A673 (cell line): Measurements from ENCODE around the gene CYBA. TPM values are rescaled to one million over a fixed set of nuclear protein-coding genes. Genes with fewer than 3 reads are reported as not detected.

Source experiments
- BruUV-seq: library from RNA; stranded (reverse); fragments of 400-500 nt; replicated peaks from 2 replicates; lab custom pipeline; 2021; lab: Mats Ljungman, UMichigan
- CTCF ChIA-PET: fragments of 300-600 bp; sonication (Branson Sonifier 250); formaldehyde crosslinking; loops from one replicate; lab custom pipeline; 2022; ENCODE audit warnings: antibody characterized with exemption; lab: Charles Lee
- POLR2A ChIA-PET: fragments of 300-600 bp; sonication (Branson Sonifier 250); formaldehyde crosslinking; loops from one replicate; lab custom pipeline; 2022; ENCODE audit warnings: antibody characterized with exemption; ENCODE audit not compliant: low non-redundant PET; lab: Charles Lee
- DNase-seq: peaks from one replicate; pipeline ENCODE4 v3.0.0-alpha.2; 2015; ENCODE audit warnings: low spot score
- H3K27ac ChIP-seq: fragments of 200-600 bp; sonication (generic); 2 replicates; pipeline ENCODE4 v1.5.1; 2016; ENCODE audit warnings: mixed run types, low read depth, mild to moderate bottlenecking, mixed read lengths, antibody characterized with exemption, low read length; ENCODE audit not compliant: poor library complexity, severe bottlenecking
- H3K27me3 ChIP-seq: fragments of 200-600 bp; sonication (generic); replicated peaks from 2 replicates; pipeline ENCODE4 v1.6.1; 2017; ENCODE audit warnings: mixed run types, low read depth, mild to moderate bottlenecking, mixed read lengths, antibody characterized with exemption, low read length; ENCODE audit not compliant: insufficient read depth, poor library complexity
- H3K36me3 ChIP-seq: fragments of 200-600 bp; sonication (generic); 2 replicates; pipeline ENCODE4 v1.6.1; 2016; ENCODE audit warnings: mixed run types, mild to moderate bottlenecking, mixed read lengths, antibody characterized with exemption, low read length; ENCODE audit not compliant: insufficient read depth, poor library complexity, severe bottlenecking
- H3K4me1 ChIP-seq: fragments of 200-600 bp; sonication (generic); 2 replicates; pipeline ENCODE4 v1.6.1; 2017; ENCODE audit warnings: mixed run types, mild to moderate bottlenecking, mixed read lengths, antibody characterized with exemption, low read length; ENCODE audit not compliant: insufficient read depth, poor library complexity, severe bottlenecking
- H3K4me3 ChIP-seq: fragments of 200-600 bp; sonication (generic); 2 replicates; pipeline ENCODE4 v1.5.1; 2016; ENCODE audit warnings: low read depth, mixed run types, mild to moderate bottlenecking, mixed read lengths, low read length; ENCODE audit not compliant: poor library complexity, severe bottlenecking
- H3K9me3 ChIP-seq: fragments of 200-600 bp; sonication (generic); 2 replicates; pipeline ENCODE4 v1.6.1; 2016; ENCODE audit warnings: mixed run types, low read depth, mild to moderate bottlenecking, mixed read lengths, antibody characterized with exemption, low read length; ENCODE audit not compliant: poor library complexity, severe bottlenecking
- EZH2 ChIP-seq: fragments of 200-600 bp; sonication (generic); IDR thresholded peaks from 2 replicates; pipeline ENCODE4 v1.6.1; 2017; ENCODE audit warnings: borderline replicate concordance, low read depth, mild to moderate bottlenecking, mixed read lengths, antibody characterized with exemption, low read length; ENCODE audit not compliant: poor library complexity, severe bottlenecking
- intact Hi-C: fragments of 100-400 bp; cut with micrococcal nuclease; formaldehyde crosslinking; loops from one replicate; pipeline ENCODE4 v1.10.0; 2022; ENCODE audit not compliant: unreplicated experiment
- total RNA-seq: library from RNA; stranded (reverse); gene quantifications from 2 replicates; pipeline ENCODE4 v1.2.3, GENCODE V29; 2021
- TF ChIP-seq, protein P1 (sequence below): fragments of 300-800, 200-600 bp; sonication (generic); conservative IDR thresholded peaks from 2 replicates; pipeline ENCODE4 v1.5.1; 2017; ENCODE audit warnings: low read depth, mild to moderate bottlenecking, antibody characterized with exemption, low read length, moderate library complexity, mixed read lengths

CYBA gene
- total RNA-seq, 1 experiment from 2014 or later: 44.7 TPM

GRCh38 chr16:88600539-88600896 lies 50.3 kb downstream of the CYBA start:
- Histone ChIP-seq H3K27me3 (no peaks in the 10 kb centered on the region), H3K4me1 (no peaks in the 10 kb centered on the region), H3K36me3 (peaks cover 48% of the 10 kb centered on the region), H3K9me3 (no peaks in the 10 kb centered on the region), H3K27ac (no peak overlapping the region), H3K4me3 (no peak overlapping the region)
- TF ChIP-seq, protein P1, sequence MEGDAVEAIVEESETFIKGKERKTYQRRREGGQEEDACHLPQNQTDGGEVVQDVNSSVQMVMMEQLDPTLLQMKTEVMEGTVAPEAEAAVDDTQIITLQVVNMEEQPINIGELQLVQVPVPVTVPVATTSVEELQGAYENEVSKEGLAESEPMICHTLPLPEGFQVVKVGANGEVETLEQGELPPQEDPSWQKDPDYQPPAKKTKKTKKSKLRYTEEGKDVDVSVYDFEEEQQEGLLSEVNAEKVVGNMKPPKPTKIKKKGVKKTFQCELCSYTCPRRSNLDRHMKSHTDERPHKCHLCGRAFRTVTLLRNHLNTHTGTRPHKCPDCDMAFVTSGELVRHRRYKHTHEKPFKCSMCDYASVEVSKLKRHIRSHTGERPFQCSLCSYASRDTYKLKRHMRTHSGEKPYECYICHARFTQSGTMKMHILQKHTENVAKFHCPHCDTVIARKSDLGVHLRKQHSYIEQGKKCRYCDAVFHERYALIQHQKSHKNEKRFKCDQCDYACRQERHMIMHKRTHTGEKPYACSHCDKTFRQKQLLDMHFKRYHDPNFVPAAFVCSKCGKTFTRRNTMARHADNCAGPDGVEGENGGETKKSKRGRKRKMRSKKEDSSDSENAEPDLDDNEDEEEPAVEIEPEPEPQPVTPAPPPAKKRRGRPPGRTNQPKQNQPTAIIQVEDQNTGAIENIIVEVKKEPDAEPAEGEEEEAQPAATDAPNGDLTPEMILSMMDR: no peak
- no peak for TF ChIP-seq EZH2
- BruUV-seq: no TSS peak
- CTCF ChIA-PET: no interaction called here
- POLR2A ChIA-PET: no interaction called here
- no peak for DNase-seq
- intact Hi-C loops: no loop called here

DNA sequence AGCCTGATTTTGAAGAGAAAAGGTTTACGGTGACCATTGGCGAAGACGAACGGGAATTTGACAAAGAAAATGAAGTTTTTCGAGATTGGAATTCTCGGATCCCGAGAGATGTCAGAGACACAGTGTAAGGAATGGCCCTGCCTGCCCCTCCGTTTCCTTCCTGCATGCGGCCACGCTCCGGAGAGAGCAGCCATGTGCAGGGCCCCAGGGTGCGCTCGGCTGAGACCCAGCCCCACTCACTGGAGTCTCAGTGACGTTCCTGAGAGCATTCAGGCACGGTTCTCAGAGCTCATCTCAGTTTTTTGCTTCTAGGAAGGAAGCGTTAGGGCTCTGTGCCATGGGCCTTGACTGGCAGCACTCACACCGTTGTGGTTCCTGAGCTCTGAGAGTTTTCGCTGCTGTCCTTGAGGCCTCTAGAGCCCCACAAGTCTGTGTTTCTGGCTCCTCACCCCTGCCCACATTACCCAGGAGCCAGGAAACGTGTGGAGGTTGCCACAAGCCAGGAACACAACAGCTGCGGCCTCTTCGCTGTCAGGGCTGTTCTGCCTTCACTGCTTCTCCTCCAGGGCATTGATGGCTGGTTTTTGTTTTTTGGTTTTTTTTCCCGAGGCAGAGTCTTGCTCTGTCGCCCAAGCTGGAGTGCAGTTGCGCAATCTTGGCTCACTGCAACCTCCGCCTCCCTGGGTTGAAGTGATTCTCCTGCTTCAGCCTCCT lies 50.9 kb downstream of the CYBA start:
- intact Hi-C loops: no loop called here
- ChIA-PET CTCF (no interaction called here), POLR2A (no interaction called here)

DNA sequence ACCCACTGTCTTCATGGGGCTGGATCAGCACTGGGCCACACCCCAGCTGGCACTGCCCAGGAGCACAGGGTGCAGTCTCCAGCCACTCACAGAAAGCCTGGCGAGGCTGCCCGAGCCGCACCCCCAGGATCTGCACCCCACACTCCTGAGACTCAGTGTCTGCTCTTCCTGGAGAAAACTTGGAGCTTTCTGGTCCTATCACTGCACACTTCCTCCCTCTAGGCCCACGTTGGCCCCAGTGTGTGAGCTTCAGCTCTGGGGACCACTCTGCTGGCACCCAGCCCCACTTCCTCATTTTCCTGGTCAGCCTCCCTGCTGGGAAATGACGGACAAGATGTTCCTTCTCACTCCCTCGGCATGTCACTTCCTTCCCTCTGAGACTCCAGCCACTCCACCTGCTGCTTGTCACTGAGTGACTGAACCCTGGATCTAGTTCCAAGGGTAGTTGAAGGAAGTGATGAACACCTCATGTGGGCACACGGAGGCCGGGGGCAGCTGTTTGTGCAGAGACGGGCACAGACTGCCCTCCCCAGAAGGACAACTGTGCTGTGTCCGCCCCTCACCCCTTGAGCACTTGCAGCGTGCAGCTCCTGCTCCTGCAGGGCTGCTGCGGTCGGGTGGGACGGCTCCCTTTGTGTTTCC lies 51.6 kb downstream of the CYBA start:
- CTCF ChIA-PET: no interaction called here
- no peak overlapping the region for H3K27ac ChIP-seq
- no peak overlapping the region for H3K4me3 ChIP-seq
- H3K36me3 ChIP-seq: peaks cover 51% of the 10 kb centered on the region
- H3K9me3 ChIP-seq: no peaks in the 10 kb centered on the region
- no TSS peak for BruUV-seq
- POLR2A ChIA-PET: no interaction called here
- no peaks in the 10 kb centered on the region for H3K4me1 ChIP-seq
- TF ChIP-seq, protein P1: no peak
- no peak for TF ChIP-seq EZH2
- DNase-seq: no peak
- H3K27me3 ChIP-seq: no peaks in the 10 kb centered on the region
- intact Hi-C loops: no loop called here

More for the DNA sequence above, 50.9 kb downstream of the CYBA start:
- Histone ChIP-seq H3K4me3 (no peak overlapping the region), H3K27me3 (no peaks in the 10 kb centered on the region), H3K9me3 (no peaks in the 10 kb centered on the region), H3K4me1 (no peaks in the 10 kb centered on the region), H3K27ac (no peak overlapping the region), H3K36me3 (peaks cover 52% of the 10 kb centered on the region)
- BruUV-seq: no TSS peak
- TF ChIP-seq, protein P1: no peak
- TF ChIP-seq EZH2: no peak
- DNase-seq: no peak
